NCI-H1694 (cell line): Measurements from ENCODE around the gene NCAN.

ENCODE experiments used
- DNase-seq: peaks from one replicate; lab custom pipeline; 2025; lab: John Stamatoyannopoulos, UW

NCAN gene

GRCh38 chr19:19285686-19286085 lies 73.9 kb downstream of the NCAN start:
- no peak for DNase-seq

- no peak for DNase-seq
Observed at GRCh38 chr19:19292607-19293006, 80.8 kb downstream of the NCAN start.

GRCh38 chr19:19294914-19295313 lies 83.2 kb downstream of the NCAN start:
- DNase-seq, result no peak

- DNase-seq, result no peak
Observed at GRCh38 chr19:19296953-19297689, 85.4 kb downstream of the NCAN start.

- DNase-seq, result no peak
Observed at GRCh38 chr19:19297759-19298158, 86.0 kb downstream of the NCAN start.

GRCh38 chr19:19300613-19301012 lies 88.9 kb downstream of the NCAN start:
- no peak for DNase-seq
